ENCODE results near the gene FLNA.

FLNA gene

DNA sequence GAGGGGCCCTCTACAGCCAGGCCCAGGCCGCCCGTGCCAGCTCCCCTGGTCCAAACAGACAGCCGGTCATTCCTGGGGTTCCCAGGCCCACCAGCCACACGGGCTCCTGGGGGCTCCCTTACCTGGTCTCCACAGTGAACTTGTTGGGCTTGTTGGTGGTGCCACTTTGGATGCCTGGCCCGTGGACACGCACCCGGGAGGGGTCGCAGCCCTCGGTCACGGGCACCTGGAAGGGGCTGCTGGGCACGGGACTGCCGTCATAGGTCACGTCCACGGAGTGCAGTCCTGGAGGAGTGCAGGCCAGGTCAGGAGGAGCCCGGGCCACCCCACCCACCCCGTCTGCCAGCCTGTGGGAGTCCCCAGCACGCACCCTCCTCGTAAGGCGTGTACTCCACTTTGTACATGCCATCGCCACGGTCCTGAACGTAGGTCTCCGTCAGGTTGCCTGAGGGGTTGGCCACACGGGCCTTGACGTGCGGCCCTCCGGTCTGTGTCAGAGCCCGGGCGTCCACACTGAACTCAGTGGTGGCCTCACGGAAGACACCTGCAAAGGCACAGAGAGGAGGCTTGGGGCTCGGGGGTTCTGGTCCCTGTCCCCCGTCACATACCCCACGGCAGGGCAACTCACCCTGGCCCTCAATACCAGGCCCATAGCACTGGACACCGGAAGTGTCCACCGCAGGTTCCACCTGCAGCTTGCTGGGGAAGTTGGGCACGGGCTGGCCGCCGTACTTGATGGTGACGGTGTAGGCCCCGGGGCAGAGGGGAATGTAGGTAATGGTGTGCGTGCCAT lies 14.9 kb downstream of the FLNA start:
- H3K4me3 ChIP-seq (ENCODE audit: low read depth in 1 of 2, low read length in 2 of 2) = no peak overlapping the region
- no peaks in the 10 kb centered on the region for H3K4me1 ChIP-seq (ENCODE audit: control insufficient read depth in 1 of 2, insufficient read depth in 2 of 2, low read length in 2 of 2)
- H3K36me3 ChIP-seq (ENCODE audit: control insufficient read depth in 1 of 2, insufficient read depth in 2 of 2, low read length in 2 of 2) = peaks cover 11 to 48% of the 10 kb centered on the region in 2 donors
- H3K27ac ChIP-seq (ENCODE audit: low read depth, low read length) = no peak overlapping the region
- no peaks in the 10 kb centered on the region for H3K9me3 ChIP-seq (ENCODE audit: control insufficient read depth in 1 of 2, low read length in 2 of 2)
- H3K9ac ChIP-seq (ENCODE audit: low read depth in 1 of 2, low read length in 2 of 2) = no peak overlapping the region
- H3K27me3 ChIP-seq (ENCODE audit: control insufficient read depth in 1 of 2, insufficient read depth in 2 of 2, low read length in 2 of 2) = no peaks in the 10 kb centered on the region

DNA sequence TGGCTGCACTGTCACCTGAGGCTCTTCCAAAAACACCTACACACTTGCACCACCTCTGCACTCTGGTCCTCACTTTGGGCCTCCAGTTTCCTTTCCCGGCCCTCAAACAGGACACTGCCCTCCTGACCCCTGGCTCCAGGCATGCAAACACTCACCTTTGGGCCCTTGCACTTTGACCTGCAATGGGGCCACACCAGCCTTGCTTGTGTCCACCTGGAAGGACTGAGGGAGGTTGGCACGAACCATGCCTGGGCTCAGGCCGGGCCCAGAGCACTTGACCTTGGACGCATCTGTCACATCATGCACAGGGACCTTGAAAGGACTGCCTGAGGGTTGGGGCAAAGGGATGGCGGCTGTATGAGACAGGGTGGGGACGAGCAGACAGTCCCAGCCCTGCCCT lies 15.6 kb downstream of the FLNA start:
- H3K9me3 ChIP-seq (ENCODE audit: control insufficient read depth in 1 of 2, low read length in 2 of 2) = no peaks in the 10 kb centered on the region
- peaks cover 11 to 48% of the 10 kb centered on the region in 2 donors for H3K36me3 ChIP-seq (ENCODE audit: control insufficient read depth in 1 of 2, insufficient read depth in 2 of 2, low read length in 2 of 2)
- no peak overlapping the region for H3K9ac ChIP-seq (ENCODE audit: low read depth in 1 of 2, low read length in 2 of 2)
- H3K4me3 ChIP-seq (ENCODE audit: low read depth in 1 of 2, low read length in 2 of 2) = no peak overlapping the region
- no peaks in the 10 kb centered on the region for H3K27me3 ChIP-seq (ENCODE audit: control insufficient read depth in 1 of 2, insufficient read depth in 2 of 2, low read length in 2 of 2)
- no peak overlapping the region for H3K27ac ChIP-seq (ENCODE audit: low read depth, low read length)
- H3K4me1 ChIP-seq (ENCODE audit: control insufficient read depth in 1 of 2, insufficient read depth in 2 of 2, low read length in 2 of 2) = no peaks in the 10 kb centered on the region

- no peaks in the 10 kb centered on the region for H3K27me3 ChIP-seq (ENCODE audit: control insufficient read depth in 1 of 2, insufficient read depth in 2 of 2, low read length in 2 of 2)
- no peaks in the 10 kb centered on the region for H3K9me3 ChIP-seq (ENCODE audit: control insufficient read depth in 1 of 2, low read length in 2 of 2)
- no peaks in the 10 kb centered on the region for H3K4me1 ChIP-seq (ENCODE audit: control insufficient read depth in 1 of 2, insufficient read depth in 2 of 2, low read length in 2 of 2)
- peaks cover 11 to 51% of the 10 kb centered on the region in 2 donors for H3K36me3 ChIP-seq (ENCODE audit: control insufficient read depth in 1 of 2, insufficient read depth in 2 of 2, low read length in 2 of 2)
- H3K4me3 ChIP-seq (ENCODE audit: low read depth in 1 of 2, low read length in 2 of 2) = no peak overlapping the region
- H3K9ac ChIP-seq (ENCODE audit: low read depth in 1 of 2, low read length in 2 of 2) = no peak overlapping the region
- H3K27ac ChIP-seq (ENCODE audit: low read depth, low read length) = no peak overlapping the region
Observed at GRCh38 chrX:154358011-154358410, 16.4 kb downstream of the FLNA start.

DNA sequence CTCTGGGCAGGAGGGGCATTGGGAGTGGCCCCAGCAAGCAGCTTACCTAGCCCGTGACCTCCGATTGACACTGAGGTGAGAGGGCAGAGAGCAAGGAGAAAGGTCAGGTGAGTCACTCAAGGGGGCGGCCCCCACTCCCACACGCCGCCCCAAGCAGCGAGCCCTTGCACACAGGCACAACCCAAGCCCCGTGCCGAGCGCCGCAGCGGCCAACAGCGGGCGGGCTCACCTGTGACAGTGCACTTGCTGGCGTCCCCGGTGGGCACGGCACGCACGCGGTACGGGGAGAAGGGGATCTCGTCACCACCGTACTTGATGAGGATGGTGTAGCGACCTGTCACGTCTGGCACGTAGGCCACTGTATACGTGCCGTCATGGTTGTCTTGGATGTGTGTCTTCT lies 17.2 kb downstream of the FLNA start:
- H3K4me3 ChIP-seq (ENCODE audit: low read depth in 1 of 2, low read length in 2 of 2) = no peak overlapping the region
- no peak overlapping the region for H3K9ac ChIP-seq (ENCODE audit: low read depth in 1 of 2, low read length in 2 of 2)
- H3K36me3 ChIP-seq (ENCODE audit: control insufficient read depth in 1 of 2, insufficient read depth in 2 of 2, low read length in 2 of 2) = peaks cover 11 to 50% of the 10 kb centered on the region in 2 donors
- no peaks in the 10 kb centered on the region for H3K9me3 ChIP-seq (ENCODE audit: control insufficient read depth in 1 of 2, low read length in 2 of 2)
- no peaks in the 10 kb centered on the region for H3K27me3 ChIP-seq (ENCODE audit: control insufficient read depth in 1 of 2, insufficient read depth in 2 of 2, low read length in 2 of 2)
- no peaks in the 10 kb centered on the region for H3K4me1 ChIP-seq (ENCODE audit: control insufficient read depth in 1 of 2, insufficient read depth in 2 of 2, low read length in 2 of 2)
- no peak overlapping the region for H3K27ac ChIP-seq (ENCODE audit: low read depth, low read length)

DNA sequence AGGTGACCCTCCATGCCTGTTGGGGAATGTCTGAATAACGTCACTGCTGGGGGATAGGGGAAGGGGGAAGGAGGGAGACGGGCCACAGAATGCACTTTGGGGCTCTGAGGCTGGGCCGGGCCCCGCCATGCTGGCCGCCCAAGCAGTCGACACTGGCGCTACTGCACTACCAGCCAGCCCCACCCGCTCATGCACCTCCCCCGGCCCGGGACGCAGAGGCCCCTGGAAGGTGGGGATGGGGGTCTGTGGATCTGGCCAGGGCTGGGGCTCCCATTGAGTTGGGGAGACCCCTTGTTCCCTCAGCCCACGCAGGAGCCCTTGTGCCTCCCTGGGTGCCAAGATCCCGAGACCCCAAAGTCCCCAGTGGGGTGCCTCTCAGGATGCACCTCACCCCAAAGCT lies 17.8 kb downstream of the FLNA start:
- Histone ChIP-seq H3K9ac (ENCODE audit: low read depth in 1 of 2, low read length in 2 of 2) (no peak overlapping the region), H3K4me3 (ENCODE audit: low read depth in 1 of 2, low read length in 2 of 2) (no peak overlapping the region), H3K27ac (ENCODE audit: low read depth, low read length) (no peak overlapping the region), H3K4me1 (ENCODE audit: control insufficient read depth in 1 of 2, insufficient read depth in 2 of 2, low read length in 2 of 2) (peaks cover 0 to 5% of the 10 kb centered on the region in 2 donors), H3K36me3 (ENCODE audit: control insufficient read depth in 1 of 2, insufficient read depth in 2 of 2, low read length in 2 of 2) (peaks cover 9 to 50% of the 10 kb centered on the region in 2 donors), H3K9me3 (ENCODE audit: control insufficient read depth in 1 of 2, low read length in 2 of 2) (no peaks in the 10 kb centered on the region), H3K27me3 (ENCODE audit: control insufficient read depth in 1 of 2, insufficient read depth in 2 of 2, low read length in 2 of 2) (no peaks in the 10 kb centered on the region)

DNA sequence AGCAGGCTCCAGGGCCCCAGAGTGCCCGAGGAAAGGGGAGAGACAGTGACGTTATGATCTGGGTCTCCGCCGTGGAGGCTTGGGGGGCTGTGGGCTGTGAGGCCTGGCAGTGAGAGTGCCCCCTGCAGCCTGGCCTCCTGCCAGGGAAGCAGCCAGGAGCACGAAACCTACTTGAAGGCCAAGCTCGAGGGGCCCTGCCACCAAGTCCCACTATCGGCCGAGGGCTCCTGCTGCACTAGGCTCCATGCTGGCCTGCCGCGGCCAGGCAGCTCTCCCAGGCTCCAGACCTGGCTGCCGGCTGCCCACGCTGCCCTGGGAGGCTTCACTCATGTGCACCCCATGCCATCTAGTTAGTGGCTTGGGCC lies 18.7 kb downstream of the FLNA start:
- Histone ChIP-seq H3K4me1 (ENCODE audit: control insufficient read depth in 1 of 2, insufficient read depth in 2 of 2, low read length in 2 of 2) (peaks cover 3 to 12% of the 10 kb centered on the region in 2 donors), H3K4me3 (ENCODE audit: low read depth in 1 of 2, low read length in 2 of 2) (no peak overlapping the region), H3K9me3 (ENCODE audit: control insufficient read depth in 1 of 2, low read length in 2 of 2) (no peaks in the 10 kb centered on the region), H3K36me3 (ENCODE audit: control insufficient read depth in 1 of 2, insufficient read depth in 2 of 2, low read length in 2 of 2) (peaks cover 5 to 44% of the 10 kb centered on the region in 2 donors), H3K27ac (ENCODE audit: low read depth, low read length) (no peak overlapping the region), H3K27me3 (ENCODE audit: control insufficient read depth in 1 of 2, insufficient read depth in 2 of 2, low read length in 2 of 2) (no peaks in the 10 kb centered on the region), H3K9ac (ENCODE audit: low read depth in 1 of 2, low read length in 2 of 2) (no peak overlapping the region)

GRCh38 chrX:154355094-154355775 lies 19.2 kb downstream of the FLNA start:
- no peaks in the 10 kb centered on the region for H3K9me3 ChIP-seq (ENCODE audit: control insufficient read depth in 1 of 2, low read length in 2 of 2)
- H3K27me3 ChIP-seq (ENCODE audit: control insufficient read depth in 1 of 2, insufficient read depth in 2 of 2, low read length in 2 of 2) = no peaks in the 10 kb centered on the region
- H3K4me1 ChIP-seq (ENCODE audit: control insufficient read depth in 1 of 2, insufficient read depth in 2 of 2, low read length in 2 of 2) = peaks cover 8 to 17% of the 10 kb centered on the region in 2 donors
- peaks cover 5 to 44% of the 10 kb centered on the region in 2 donors for H3K36me3 ChIP-seq (ENCODE audit: control insufficient read depth in 1 of 2, insufficient read depth in 2 of 2, low read length in 2 of 2)
- no peak overlapping the region for H3K4me3 ChIP-seq (ENCODE audit: low read depth in 1 of 2, low read length in 2 of 2)
- no peak overlapping the region for H3K9ac ChIP-seq (ENCODE audit: low read depth in 1 of 2, low read length in 2 of 2)
- no peak overlapping the region for H3K27ac ChIP-seq (ENCODE audit: low read depth, low read length)

DNA sequence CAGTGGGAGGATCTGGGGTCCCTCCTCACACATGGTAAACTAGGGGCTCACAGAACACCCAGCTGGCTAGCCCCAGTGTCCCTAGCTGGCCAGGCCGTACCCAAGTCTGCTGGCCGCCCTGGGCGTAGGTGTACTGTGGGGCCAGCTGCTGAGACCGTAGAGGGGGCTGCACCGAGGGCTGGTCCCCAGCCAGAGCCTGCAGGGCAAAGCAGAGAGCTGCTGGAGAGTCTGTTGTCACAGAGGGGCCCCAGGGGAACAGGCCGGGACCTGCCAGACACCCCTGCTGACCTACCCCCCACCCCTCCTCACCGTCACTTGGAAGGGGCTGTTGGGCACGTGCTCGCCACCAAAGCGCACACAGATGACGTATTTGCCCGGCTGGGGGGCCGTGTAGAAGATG lies 19.9 kb downstream of the FLNA start:
- no peak overlapping the region for H3K27ac ChIP-seq (ENCODE audit: low read depth, low read length)
- H3K4me1 ChIP-seq (ENCODE audit: control insufficient read depth in 1 of 2, insufficient read depth in 2 of 2, low read length in 2 of 2) = peaks cover 14 to 18% of the 10 kb centered on the region in 2 donors
- H3K36me3 ChIP-seq (ENCODE audit: control insufficient read depth in 1 of 2, insufficient read depth in 2 of 2, low read length in 2 of 2) = peaks cover 10 to 47% of the 10 kb centered on the region in 2 donors
- H3K9ac ChIP-seq (ENCODE audit: low read depth in 1 of 2, low read length in 2 of 2) = no peak overlapping the region
- H3K27me3 ChIP-seq (ENCODE audit: control insufficient read depth in 1 of 2, insufficient read depth in 2 of 2, low read length in 2 of 2) = no peaks in the 10 kb centered on the region
- H3K9me3 ChIP-seq (ENCODE audit: control insufficient read depth in 1 of 2, low read length in 2 of 2) = no peaks in the 10 kb centered on the region
- no peak overlapping the region for H3K4me3 ChIP-seq (ENCODE audit: low read depth in 1 of 2, low read length in 2 of 2)

DNA sequence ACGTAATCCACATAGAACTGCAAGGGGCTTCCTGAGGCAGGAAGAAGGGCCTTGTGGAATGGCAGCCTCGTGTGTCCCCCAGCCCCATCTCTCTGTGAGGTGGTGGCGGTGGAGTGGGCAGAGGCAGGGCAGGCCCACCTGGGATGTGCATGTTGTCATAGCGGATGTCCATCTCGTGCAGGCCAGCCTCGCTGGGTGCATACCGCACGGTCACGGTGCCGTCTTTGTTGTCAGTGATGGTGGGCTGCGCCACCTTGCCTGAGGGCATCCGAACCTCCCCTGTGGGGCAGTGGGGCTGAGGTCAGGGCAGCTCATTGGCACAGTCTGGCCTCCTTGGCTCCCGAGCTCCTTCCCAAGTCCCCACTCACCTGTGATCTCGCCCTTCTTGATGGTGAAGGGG lies 20.4 kb downstream of the FLNA start:
- Histone ChIP-seq H3K9me3 (ENCODE audit: control insufficient read depth in 1 of 2, low read length in 2 of 2) (no peaks in the 10 kb centered on the region), H3K4me1 (ENCODE audit: control insufficient read depth in 1 of 2, insufficient read depth in 2 of 2, low read length in 2 of 2) (peaks cover 14 to 18% of the 10 kb centered on the region in 2 donors), H3K36me3 (ENCODE audit: control insufficient read depth in 1 of 2, insufficient read depth in 2 of 2, low read length in 2 of 2) (peaks cover 9 to 43% of the 10 kb centered on the region in 2 donors), H3K27ac (ENCODE audit: low read depth, low read length) (no peak overlapping the region), H3K4me3 (ENCODE audit: low read depth in 1 of 2, low read length in 2 of 2) (no peak overlapping the region), H3K27me3 (ENCODE audit: control insufficient read depth in 1 of 2, insufficient read depth in 2 of 2, low read length in 2 of 2) (no peaks in the 10 kb centered on the region), H3K9ac (ENCODE audit: low read depth in 1 of 2, low read length in 2 of 2) (no peak overlapping the region)

- no peak overlapping the region for H3K27ac ChIP-seq (ENCODE audit: low read depth, low read length)
- no peaks in the 10 kb centered on the region for H3K27me3 ChIP-seq (ENCODE audit: control insufficient read depth in 1 of 2, insufficient read depth in 2 of 2, low read length in 2 of 2)
- H3K36me3 ChIP-seq (ENCODE audit: control insufficient read depth in 1 of 2, insufficient read depth in 2 of 2, low read length in 2 of 2) = peaks cover 7 to 36% of the 10 kb centered on the region in 2 donors
- no peaks in the 10 kb centered on the region for H3K9me3 ChIP-seq (ENCODE audit: control insufficient read depth in 1 of 2, low read length in 2 of 2)
- H3K4me3 ChIP-seq (ENCODE audit: low read depth in 1 of 2, low read length in 2 of 2) = no peak overlapping the region
- no peak overlapping the region for H3K9ac ChIP-seq (ENCODE audit: low read depth in 1 of 2, low read length in 2 of 2)
- H3K4me1 ChIP-seq (ENCODE audit: control insufficient read depth in 1 of 2, insufficient read depth in 2 of 2, low read length in 2 of 2) = peaks cover 14 to 18% of the 10 kb centered on the region in 2 donors
Observed at GRCh38 chrX:154353172-154353843, 21.1 kb downstream of the FLNA start.
